H1 (cell line): ENCODE data around the gene OSBPL5. TPM values are rescaled to one million over a fixed set of nuclear protein-coding genes. Genes with fewer than 3 reads are reported as not detected.

ENCODE experiments used
- CTCF ChIA-PET: fragments of 300-600 bp; sonication (Branson Sonifier 250); formaldehyde crosslinking; loops from one replicate; lab custom pipeline; 2021; ENCODE audit not compliant: partially characterized antibody; lab: Charles Lee
- POLR2A ChIA-PET: fragments of 300-600 bp; sonication (Branson Sonifier 250); formaldehyde crosslinking; loops from one replicate; lab custom pipeline; 2021; ENCODE audit warnings: inconsistent platforms; ENCODE audit not compliant: partially characterized antibody; lab: Charles Lee
- DNase-seq, 2 experiments: peaks; one replicate each; pipeline versions ENCODE4 v3.0.0 to v3.0.0-alpha.2; 2010 to 2022; ENCODE audit warnings: low spot score in 2 of 2, low read depth in 1 of 2, mixed read lengths in 1 of 2
- FAIRE-seq: peaks from 2 replicates; lab custom pipeline; 2011; peaks lifted over from hg19 to GRCh38; lab: Jason Lieb, UNC
- H2AFZ ChIP-seq: 2 replicates; pipeline ENCODE4 v1.8.1; 2012; ENCODE audit warnings: low read length, inconsistent platforms
- H2AK5ac ChIP-seq: 2 replicates; pipeline ENCODE4 v1.6.1; 2013; ENCODE audit warnings: low read depth, low read length
- H2BK120ac ChIP-seq: replicated peaks from 2 replicates; pipeline ENCODE3; 2013; ENCODE audit warnings: low read depth, low read length, inconsistent platforms
- H2BK12ac ChIP-seq: 2 replicates; pipeline ENCODE4 v1.6.1; 2013; ENCODE audit warnings: low read depth, low read length
- H2BK15ac ChIP-seq: 2 replicates; pipeline ENCODE4 v1.6.1; 2013; ENCODE audit warnings: low read length
- H2BK20ac ChIP-seq: 2 replicates; pipeline ENCODE4 v1.6.1; 2013; ENCODE audit warnings: low read length
- H2BK5ac ChIP-seq: 2 replicates; pipeline ENCODE4 v1.6.1; 2013; ENCODE audit warnings: low read depth, low read length
- H3K14ac ChIP-seq: 2 replicates; pipeline ENCODE4 v1.6.1; 2013; ENCODE audit warnings: inconsistent platforms; ENCODE audit not compliant: insufficient read length
- H3K18ac ChIP-seq: 2 replicates; pipeline ENCODE4 v1.6.1; 2013; ENCODE audit warnings: low read length; ENCODE audit errors: extremely low read depth
- H3K23ac ChIP-seq: 2 replicates; pipeline ENCODE4 v1.6.1; 2013; ENCODE audit warnings: inconsistent platforms; ENCODE audit not compliant: insufficient read length
- H3K23me2 ChIP-seq: 2 replicates; pipeline ENCODE4 v1.6.1; 2013; ENCODE audit warnings: low read depth, low read length
- H3K27ac ChIP-seq: 2 replicates; pipeline ENCODE4 v1.6.1; 2011; ENCODE audit warnings: low read depth, low read length, inconsistent platforms
- H3K27me3 ChIP-seq, 4 experiments: replicated peaks in 1 of 4; 1 replicate in 1 of 4; 2 replicates in 3 of 4; pipeline versions ENCODE4 v1.6.1 to v1.8.1; 2011 to 2013; ENCODE audit warnings: low read length in 3 of 4, mild to moderate bottlenecking in 3 of 4, inconsistent platforms in 2 of 4, mixed read lengths in 2 of 4, moderate library complexity in 1 of 4; ENCODE audit not compliant: control insufficient read depth in 3 of 4, insufficient read depth in 3 of 4; ENCODE audit errors: extremely low read depth in 1 of 4
- H3K36me3 ChIP-seq, 4 experiments: 2 replicates each; pipeline versions ENCODE4 v1.6.1 to v1.8.1; 2011 to 2013; ENCODE audit warnings: mild to moderate bottlenecking in 4 of 4, low read length in 3 of 4, moderate library complexity in 2 of 4, control low read depth in 1 of 4, inconsistent platforms in 1 of 4; ENCODE audit not compliant: insufficient read depth in 4 of 4, control insufficient read depth in 2 of 4
- H3K4ac ChIP-seq: replicated peaks from 2 replicates; pipeline ENCODE3; 2013; ENCODE audit warnings: low read length, low read depth, mixed read lengths, inconsistent platforms; ENCODE audit not compliant: insufficient read length
- H3K4me1 ChIP-seq, 4 experiments: replicated peaks in 1 of 4; 1 replicate in 1 of 4; 2 replicates in 3 of 4; pipeline versions ENCODE4 v1.6.1 to v1.8.1; 2011 to 2013; ENCODE audit warnings: low read length in 3 of 4, inconsistent platforms in 2 of 4, mixed read lengths in 1 of 4; ENCODE audit not compliant: insufficient read depth in 4 of 4, control insufficient read depth in 3 of 4
- H3K4me2 ChIP-seq, 2 experiments: 2 replicates each; pipeline versions ENCODE4 v1.6.1 to v1.8.1; 2011 to 2013; ENCODE audit warnings: low read depth in 2 of 2, low read length in 2 of 2, control low read depth in 1 of 2, inconsistent platforms in 1 of 2, mild to moderate bottlenecking in 1 of 2; ENCODE audit not compliant: insufficient read depth in 1 of 2
- H3K4me3 ChIP-seq, 4 experiments: fragments of 200-600, 300-600 bp in 1 of 4; sonication (generic), shearing (Covaris generic), sonication (Bioruptor Twin) in 1 of 4; 2 replicates each; pipeline versions ENCODE4 v1.5.1 to v1.8.1; 2011 to 2016; ENCODE audit warnings: low read length in 4 of 4, low read depth in 3 of 4, control low read depth in 2 of 4, inconsistent platforms in 2 of 4, mild to moderate bottlenecking in 2 of 4, mixed read lengths in 1 of 4, moderate library complexity in 1 of 4; ENCODE audit not compliant: insufficient read depth in 2 of 4; ENCODE audit errors: extremely low read depth in 1 of 4
- H3K56ac ChIP-seq: replicated peaks from 2 replicates; pipeline ENCODE3; 2013; ENCODE audit warnings: low read depth, mild to moderate bottlenecking, mixed read lengths, low read length, inconsistent platforms; ENCODE audit not compliant: insufficient read length
- H3K79me1 ChIP-seq: 2 replicates; pipeline ENCODE4 v1.6.1; 2013; ENCODE audit warnings: low read depth, low read length, control low read depth
- H3K79me2 ChIP-seq, 2 experiments: 2 replicates each; pipeline versions ENCODE4 v1.6.1 to v1.8.1; 2012 to 2013; ENCODE audit warnings: low read length in 2 of 2, mild to moderate bottlenecking in 2 of 2, inconsistent platforms in 1 of 2; ENCODE audit not compliant: insufficient read depth in 2 of 2, control insufficient read depth in 1 of 2
- H3K9ac ChIP-seq, 4 experiments: replicated peaks in 1 of 4; 1 replicate in 1 of 4; 2 replicates in 3 of 4; pipeline versions ENCODE4 v1.6.1 to v1.8.1; 2011 to 2013; ENCODE audit warnings: low read depth in 3 of 4, low read length in 3 of 4, control low read depth in 2 of 4, mild to moderate bottlenecking in 2 of 4, moderate library complexity in 2 of 4, inconsistent platforms in 1 of 4; ENCODE audit errors: extremely low read depth in 1 of 4
- H3K9me3 ChIP-seq, 2 experiments: 2 replicates each; pipeline versions ENCODE4 v1.6.1 to v1.8.1; 2012 to 2013; ENCODE audit warnings: mild to moderate bottlenecking in 2 of 2, moderate library complexity in 2 of 2, control low read depth in 1 of 2, inconsistent platforms in 1 of 2, low read depth in 1 of 2, low read length in 1 of 2, mixed read lengths in 1 of 2; ENCODE audit not compliant: insufficient read depth in 2 of 2
- H4K20me1 ChIP-seq, 2 experiments: replicated peaks in 1 of 2; 2 replicates each; pipeline versions ENCODE3 to v1.8.1; 2011 to 2013; ENCODE audit warnings: inconsistent platforms in 2 of 2, low read length in 2 of 2, mild to moderate bottlenecking in 1 of 2; ENCODE audit not compliant: insufficient read depth in 2 of 2, control insufficient read depth in 1 of 2
- H4K5ac ChIP-seq: 2 replicates; pipeline ENCODE4 v1.6.1; 2013; ENCODE audit warnings: low read length, low read depth, mixed read lengths, inconsistent platforms; ENCODE audit not compliant: insufficient read length
- H4K8ac ChIP-seq: 2 replicates; pipeline ENCODE4 v1.8.0; 2013; ENCODE audit warnings: mild to moderate bottlenecking, moderate library complexity, low read length, inconsistent platforms; ENCODE audit not compliant: insufficient read depth; ENCODE audit errors: extremely low read depth
- H4K91ac ChIP-seq: replicated peaks from 2 replicates; pipeline ENCODE3; 2013; ENCODE audit warnings: low read length, mixed read lengths, inconsistent platforms; ENCODE audit not compliant: insufficient read length
- POLR2A ChIP-seq, 2 experiments: IDR thresholded peaks; 1 replicate in 1 of 2; 2 replicates in 1 of 2; pipeline ENCODE4 v1.6.1; 2011; ENCODE audit warnings: low read depth in 2 of 2, low read length in 2 of 2, mild to moderate bottlenecking in 2 of 2; ENCODE audit errors: control extremely low read depth in 1 of 2
- SIN3A ChIP-seq, 2 experiments: IDR thresholded peaks in 1 of 2; conservative IDR thresholded peaks in 1 of 2; 2 replicates each; pipeline ENCODE4 v1.6.1; 2011 to 2012; ENCODE audit warnings: low read length in 2 of 2, improper control_type of control experiment in 1 of 2, low read depth in 1 of 2, mild to moderate bottlenecking in 1 of 2
- SP4 ChIP-seq: IDR thresholded peaks from 2 replicates; pipeline ENCODE4 v1.6.1; 2012; ENCODE audit warnings: low read length, inconsistent platforms
- TAF1 ChIP-seq: IDR thresholded peaks from 2 replicates; pipeline ENCODE4 v1.6.1; 2011; ENCODE audit warnings: mild to moderate bottlenecking, low read depth, low read length
- WGBS, 2 experiments: shearing (Covaris generic) in 1 of 2; methylation state at CpG; one replicate each; pipeline versions ENCODE4 v1.1.6 to v1.1.7; 2013 to 2015; ENCODE audit warnings: low lambda C conversion rate in 2 of 2, mixed read lengths in 2 of 2, inconsistent platforms in 1 of 2, low coverage in 1 of 2, missing lambda C conversion rate in 1 of 2; ENCODE audit not compliant: insufficient replicate concordance in 2 of 2, insufficient coverage in 1 of 2, insufficient read length in 1 of 2; ENCODE audit errors: extremely low coverage in 1 of 2, missing lambda C conversion rate in 1 of 2; 5-methylcytosine and 5-hydroxymethylcytosine counted together
- polyA plus RNA-seq, 7 experiments: library from polyadenylated mRNA; depleted of rRNA in 3 of 7; stranded (reverse) in 5 of 7; unstranded in 2 of 7; fragments of >200 nt in 5 of 7; fragments of 200-250 nt in 2 of 7; gene quantifications; 1 replicate in 5 of 7; 2 replicates in 1 of 7; 4 replicates in 1 of 7; pipeline versions ENCODE4 v1.2.1 to v1.2.3, GENCODE V29; 2011 to 2013; ENCODE audit warnings: missing spikeins in 2 of 7, mixed read lengths in 2 of 7
- total RNA-seq: library from RNA; stranded (reverse); fragmentation: NEBNext Ultra II Directional; extraction: Animal tissue kit (Norgen Biotek cat#: 25700); gene quantifications from 2 replicates; pipeline ENCODE4 v1.2.1, GENCODE V29; 2021
- TF ChIP-seq, protein P1 (sequence below): IDR thresholded peaks from 2 replicates; pipeline ENCODE4 v1.6.1; 2011; ENCODE audit warnings: low read depth, mild to moderate bottlenecking, low read length; ENCODE audit not compliant: insufficient read depth
- TF ChIP-seq, protein P2 (sequence below), 3 experiments: IDR thresholded peaks; 1 replicate in 2 of 3; 2 replicates in 1 of 3; pipeline versions ENCODE4 v1.5.1 to v1.6.1; 2011; ENCODE audit warnings: low read length in 3 of 3, mild to moderate bottlenecking in 3 of 3, inconsistent platforms in 2 of 3, low read depth in 1 of 3, moderate library complexity in 1 of 3; ENCODE audit not compliant: insufficient read depth in 1 of 3; ENCODE audit errors: control extremely low read depth in 1 of 3

Gene OSBPL5
- total and polyA plus RNA-seq, 2 of the 8 experiments (the other 6 are each of a cell fraction or from before 2014, with no cell fraction given): 3.4 to 9.9 TPM

DNA sequence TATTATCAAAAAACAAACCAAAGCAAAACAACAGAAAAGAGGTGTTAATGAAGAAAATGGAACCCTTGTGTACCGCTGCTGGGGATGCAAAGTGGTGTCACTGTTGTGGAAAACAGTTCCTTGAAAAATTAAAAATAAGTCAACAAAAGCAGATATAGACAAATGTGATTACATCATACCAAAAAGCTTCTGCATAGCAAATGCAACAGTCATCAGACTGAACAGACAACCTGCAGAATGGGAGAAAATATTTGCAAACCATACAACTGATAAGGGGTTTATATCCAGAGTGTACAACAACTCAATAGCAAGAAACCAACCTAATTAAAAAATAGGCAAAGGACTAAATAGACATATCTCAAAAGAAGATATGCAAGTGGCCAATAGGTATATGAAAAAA lies 85.0 kb downstream of the OSBPL5 start:
- POLR2A ChIA-PET: no interaction called here
- Histone ChIP-seq H3K79me2 (no peaks in the 10 kb centered on the region), H2BK5ac (no peak overlapping the region), H2AK5ac (no peak overlapping the region), H2BK20ac (no peak overlapping the region), H2BK15ac (no peak overlapping the region), H2AFZ (no peak overlapping the region), H3K9ac (no peak overlapping the region), H4K20me1 (no peaks in the 10 kb centered on the region), H3K4ac (no peak overlapping the region), H3K56ac (no peak overlapping the region), H3K4me1 (no peaks in the 10 kb centered on the region), H3K4me2 (no peak overlapping the region), H3K18ac (no peak overlapping the region), H4K8ac (no peak overlapping the region), H2BK120ac (no peak overlapping the region), H4K5ac (no peak overlapping the region), H3K9me3 (no peaks in the 10 kb centered on the region), H3K4me3 (no peak overlapping the region), H4K91ac (no peak overlapping the region), H3K27me3 (no peaks in the 10 kb centered on the region), H3K27ac (no peak overlapping the region), H3K23ac (no peak overlapping the region), H2BK12ac (no peak overlapping the region), H3K23me2 (no peaks in the 10 kb centered on the region), H3K79me1 (no peaks in the 10 kb centered on the region), H3K36me3 (no peaks in the 10 kb centered on the region), H3K14ac (no peak overlapping the region)
- TF ChIP-seq SIN3A (conservative IDR thresholded peaks at IDR 0.05 in 1 of 2, IDR thresholded peaks at IDR 0.05 in 1 of 2; ENCODE audit: low read depth in 1 of 2, low read length in 2 of 2) (no peak), SP4 (no peak), TAF1 (no peak), POLR2A (IDR thresholded peaks at IDR 0.05; ENCODE audit: control extremely low read depth in 1 of 2, low read depth in 2 of 2, low read length in 2 of 2) (no peak)
- TF ChIP-seq, protein P1, sequence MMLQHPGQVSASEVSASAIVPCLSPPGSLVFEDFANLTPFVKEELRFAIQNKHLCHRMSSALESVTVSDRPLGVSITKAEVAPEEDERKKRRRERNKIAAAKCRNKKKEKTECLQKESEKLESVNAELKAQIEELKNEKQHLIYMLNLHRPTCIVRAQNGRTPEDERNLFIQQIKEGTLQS: no peak
- TF ChIP-seq, protein P2, sequence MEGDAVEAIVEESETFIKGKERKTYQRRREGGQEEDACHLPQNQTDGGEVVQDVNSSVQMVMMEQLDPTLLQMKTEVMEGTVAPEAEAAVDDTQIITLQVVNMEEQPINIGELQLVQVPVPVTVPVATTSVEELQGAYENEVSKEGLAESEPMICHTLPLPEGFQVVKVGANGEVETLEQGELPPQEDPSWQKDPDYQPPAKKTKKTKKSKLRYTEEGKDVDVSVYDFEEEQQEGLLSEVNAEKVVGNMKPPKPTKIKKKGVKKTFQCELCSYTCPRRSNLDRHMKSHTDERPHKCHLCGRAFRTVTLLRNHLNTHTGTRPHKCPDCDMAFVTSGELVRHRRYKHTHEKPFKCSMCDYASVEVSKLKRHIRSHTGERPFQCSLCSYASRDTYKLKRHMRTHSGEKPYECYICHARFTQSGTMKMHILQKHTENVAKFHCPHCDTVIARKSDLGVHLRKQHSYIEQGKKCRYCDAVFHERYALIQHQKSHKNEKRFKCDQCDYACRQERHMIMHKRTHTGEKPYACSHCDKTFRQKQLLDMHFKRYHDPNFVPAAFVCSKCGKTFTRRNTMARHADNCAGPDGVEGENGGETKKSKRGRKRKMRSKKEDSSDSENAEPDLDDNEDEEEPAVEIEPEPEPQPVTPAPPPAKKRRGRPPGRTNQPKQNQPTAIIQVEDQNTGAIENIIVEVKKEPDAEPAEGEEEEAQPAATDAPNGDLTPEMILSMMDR (IDR thresholded peaks at IDR 0.05; ENCODE audit: control extremely low read depth in 1 of 3, insufficient read depth in 1 of 3, low read depth in 1 of 3, low read length in 3 of 3): no peak
- FAIRE-seq (no peak), DNase-seq (no peak)
- WGBS, 2 experiments: 85% methylated on average over 1 of the region's 1 CpG; no CpG with 5 or more reads in 1 of the 2 experiments
- CTCF ChIA-PET: interaction anchor here (1.5 to 6.3 kb wide), 2 partner anchors 10 to 43 kb away, joined by 6 to 50 read pairs; no protein-coding TSS in a partner anchor
